Vagina (tissue), 2 donors: ENCODE data around the gene ZBTB32. TPM values are rescaled to one million over a fixed set of nuclear protein-coding genes. Genes with fewer than 3 reads are reported as not detected.
"Not testable (repeated sequence)": the region's sequence is repeated elsewhere in the genome, so short reads cannot be mapped to it uniquely, and the experiment has no call there.

Experiments used
- DNase-seq, 2 donors: peaks; one replicate each; pipeline ENCODE4 v3.0.0-alpha.2; 2017; ENCODE audit errors: extremely low spot score in 2 of 2
- H3K27ac ChIP-seq: fragments of 200-600 bp; sonication (generic); one replicate; pipeline ENCODE4 v1.5.1; 2019
- H3K27me3 ChIP-seq: fragments of 200-600 bp; sonication (generic); one replicate; pipeline ENCODE4 v1.5.1; 2019
- H3K36me3 ChIP-seq, 2 donors: fragments of 200-600 bp; sonication (generic); one replicate each; pipeline ENCODE4 v1.5.1; 2017 to 2019
- H3K4me1 ChIP-seq: fragments of 200-600 bp; sonication (generic); one replicate; pipeline ENCODE4 v1.5.1; 2019
- H3K4me3 ChIP-seq, 2 donors: fragments of 200-600 bp; sonication (generic); 1 replicate in 1 of 2; 2 replicates in 1 of 2; pipeline ENCODE4 v1.5.1; 2016 to 2019
- H3K9me3 ChIP-seq: fragments of 200-600 bp; sonication (generic); one replicate; pipeline ENCODE4 v1.5.1; 2019
- POLR2A ChIP-seq, 2 donors: fragments of 450-650 bp; IDR thresholded peaks; one replicate each; pipeline ENCODE4 v1.6.1; 2017; ENCODE audit warnings: antibody characterized with exemption in 2 of 2, mild to moderate bottlenecking in 2 of 2, moderate library complexity in 2 of 2
- POLR2AphosphoS5 ChIP-seq, 2 donors: sonication (generic); formaldehyde crosslinking; IDR thresholded peaks; one replicate each; pipeline ENCODE4 v1.9.0; 2017; ENCODE audit warnings: antibody characterized with exemption in 2 of 2, mild to moderate bottlenecking in 2 of 2, low read depth in 1 of 2; ENCODE audit not compliant: insufficient read depth in 1 of 2
- intact Hi-C: fragments of 100-400 bp; cut with DNase I; formaldehyde crosslinking; loops from one replicate; pipeline ENCODE4 v1.15.1; 2023
- total RNA-seq: library from RNA; depleted of rRNA; stranded (reverse); fragments of >200 nt; gene quantifications from one replicate; pipeline ENCODE4 v1.2.3, GENCODE V29; 2016
- TF ChIP-seq, protein P1 (sequence below), 3 experiments: fragments of 450-650 bp in 2 of 3; fragments of 200-600 bp in 1 of 3; sonication (generic) in 1 of 3; IDR thresholded peaks; one replicate each; pipeline ENCODE4 v1.5.1; 2017 to 2019; ENCODE audit warnings: antibody characterized with exemption in 3 of 3, mild to moderate bottlenecking in 2 of 3, moderate library complexity in 2 of 3

ZBTB32 gene
- total RNA-seq, 1 donor from 2014 or later: not detected

GRCh38 chr19:35723671-35724070 lies 19.3 kb downstream of the ZBTB32 start:
- Histone ChIP-seq H3K27me3 (no peaks in the 10 kb centered on the region), H3K27ac (no peak overlapping the region), H3K4me3 (no peak overlapping the region), H3K36me3 (peaks cover 3 to 87% of the 10 kb centered on the region in 2 donors), H3K9me3 (no peaks in the 10 kb centered on the region), H3K4me1 (peaks cover 14% of the 10 kb centered on the region)
- DNase-seq: no peak
- TF ChIP-seq POLR2A (IDR thresholded peaks at IDR 0.05) (no peak), POLR2AphosphoS5 (IDR thresholded peaks at IDR 0.05; ENCODE audit: insufficient read depth in 1 of 2, low read depth in 1 of 2) (no peak)
- TF ChIP-seq, protein P1, sequence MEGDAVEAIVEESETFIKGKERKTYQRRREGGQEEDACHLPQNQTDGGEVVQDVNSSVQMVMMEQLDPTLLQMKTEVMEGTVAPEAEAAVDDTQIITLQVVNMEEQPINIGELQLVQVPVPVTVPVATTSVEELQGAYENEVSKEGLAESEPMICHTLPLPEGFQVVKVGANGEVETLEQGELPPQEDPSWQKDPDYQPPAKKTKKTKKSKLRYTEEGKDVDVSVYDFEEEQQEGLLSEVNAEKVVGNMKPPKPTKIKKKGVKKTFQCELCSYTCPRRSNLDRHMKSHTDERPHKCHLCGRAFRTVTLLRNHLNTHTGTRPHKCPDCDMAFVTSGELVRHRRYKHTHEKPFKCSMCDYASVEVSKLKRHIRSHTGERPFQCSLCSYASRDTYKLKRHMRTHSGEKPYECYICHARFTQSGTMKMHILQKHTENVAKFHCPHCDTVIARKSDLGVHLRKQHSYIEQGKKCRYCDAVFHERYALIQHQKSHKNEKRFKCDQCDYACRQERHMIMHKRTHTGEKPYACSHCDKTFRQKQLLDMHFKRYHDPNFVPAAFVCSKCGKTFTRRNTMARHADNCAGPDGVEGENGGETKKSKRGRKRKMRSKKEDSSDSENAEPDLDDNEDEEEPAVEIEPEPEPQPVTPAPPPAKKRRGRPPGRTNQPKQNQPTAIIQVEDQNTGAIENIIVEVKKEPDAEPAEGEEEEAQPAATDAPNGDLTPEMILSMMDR (IDR thresholded peaks at IDR 0.05): no peak
- intact Hi-C loops: no loop called here

GRCh38 chr19:35724132-35724531 lies 19.8 kb downstream of the ZBTB32 start:
- DNase-seq, H3K4me3 ChIP-seq, H3K27ac ChIP-seq, intact Hi-C loops, H3K9me3 ChIP-seq, H3K27me3 ChIP-seq, H3K4me1 ChIP-seq: not testable (repeated sequence)
- H3K36me3 ChIP-seq: peaks cover 3 to 91% of the 10 kb centered on the region in 2 donors

DNA sequence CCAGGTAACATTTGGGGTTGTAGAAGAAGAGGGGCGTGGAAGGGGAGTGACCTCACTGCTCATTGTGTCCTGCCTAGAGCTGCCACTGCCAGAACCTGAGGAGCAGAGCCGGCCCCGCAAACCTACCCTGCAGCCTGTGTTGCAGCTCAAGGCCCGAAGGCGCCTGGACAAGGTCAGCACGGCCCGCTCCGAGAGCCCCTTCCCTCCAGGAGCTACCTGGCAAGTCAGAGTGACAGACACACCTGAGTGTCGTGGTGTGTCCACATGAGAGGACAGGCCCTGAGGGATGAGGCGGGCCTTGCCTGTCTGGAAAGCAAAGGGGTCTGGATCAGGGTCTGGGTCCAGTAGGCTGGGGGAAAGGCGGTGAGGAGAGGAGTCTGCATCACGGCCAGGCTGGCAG lies 20.2 kb downstream of the ZBTB32 start:
- Histone ChIP-seq H3K27ac (no peak overlapping the region), H3K4me3 (no peak overlapping the region), H3K4me1 (peaks cover 5% of the 10 kb centered on the region), H3K36me3 (peaks cover 3 to 96% of the 10 kb centered on the region in 2 donors), H3K9me3 (no peaks in the 10 kb centered on the region), H3K27me3 (no peaks in the 10 kb centered on the region)
- no peak for TF ChIP-seq POLR2AphosphoS5 (IDR thresholded peaks at IDR 0.05; ENCODE audit: insufficient read depth in 1 of 2, low read depth in 1 of 2)
- TF ChIP-seq, protein P1 (IDR thresholded peaks at IDR 0.05): no peak
- no peak for TF ChIP-seq POLR2A (IDR thresholded peaks at IDR 0.05)
- DNase-seq: no peak
- intact Hi-C loops: no loop called here

- Histone ChIP-seq H3K4me1 (no peaks in the 10 kb centered on the region), H3K27ac (no peak overlapping the region), H3K36me3 (peaks cover 3 to 98% of the 10 kb centered on the region in 2 donors), H3K9me3 (no peaks in the 10 kb centered on the region), H3K27me3 (no peaks in the 10 kb centered on the region), H3K4me3 (no peak overlapping the region)
- TF ChIP-seq POLR2A (IDR thresholded peaks at IDR 0.05) (no peak), POLR2AphosphoS5 (IDR thresholded peaks at IDR 0.05; ENCODE audit: insufficient read depth in 1 of 2, low read depth in 1 of 2) (no peak)
- TF ChIP-seq, protein P1 (IDR thresholded peaks at IDR 0.05): no peak
- intact Hi-C loops: no loop called here
- no peak for DNase-seq
Measured at GRCh38 chr19:35725216-35725861, 21.0 kb downstream of the ZBTB32 start.

DNA sequence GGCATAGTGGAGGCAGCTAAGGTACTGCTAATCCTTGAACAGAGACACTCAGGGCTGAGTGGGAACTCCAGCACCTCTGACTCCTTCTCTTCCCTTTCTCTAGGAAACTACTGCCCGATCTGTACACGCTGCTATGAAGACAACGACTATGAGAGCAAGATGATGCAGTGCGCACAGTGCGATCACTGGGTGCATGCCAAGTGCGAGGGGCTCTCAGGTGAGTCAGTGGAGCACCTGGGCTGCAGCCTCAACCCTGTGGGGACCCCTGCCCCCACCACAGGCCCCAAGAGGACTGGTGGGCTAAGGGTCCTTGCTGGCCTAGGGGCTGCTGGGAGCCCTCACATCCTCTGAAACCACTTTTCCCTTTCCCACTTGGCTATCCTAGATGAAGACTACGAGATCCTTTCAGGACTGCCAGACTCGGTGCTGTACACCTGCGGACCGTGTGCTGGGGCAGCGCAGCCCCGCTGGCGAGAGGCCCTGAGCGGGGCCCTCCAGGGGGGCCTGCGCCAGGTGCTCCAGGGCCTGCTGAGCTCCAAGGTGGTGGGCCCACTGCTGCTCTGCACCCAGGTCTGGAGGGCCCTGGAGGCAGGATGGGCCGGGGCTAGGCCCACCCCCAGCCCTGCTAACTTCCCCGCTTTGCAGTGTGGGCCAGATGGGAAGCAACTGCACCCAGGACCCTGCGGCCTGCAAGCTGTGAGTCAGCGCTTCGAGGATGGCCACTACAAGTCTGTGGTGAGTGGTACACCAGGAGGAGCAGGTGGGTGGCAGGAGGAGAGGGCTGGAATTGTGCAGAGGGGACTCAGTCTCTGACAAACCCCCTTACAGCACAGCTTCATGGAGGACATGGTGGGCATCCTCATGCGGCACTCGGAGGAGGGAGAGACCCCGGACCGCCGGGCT lies 22.9 kb downstream of the ZBTB32 start:
- Histone ChIP-seq H3K36me3 (peaks cover 3 to 100% of the 10 kb centered on the region in 2 donors), H3K4me1 (no peaks in the 10 kb centered on the region), H3K27me3 (no peaks in the 10 kb centered on the region), H3K9me3 (no peaks in the 10 kb centered on the region), H3K27ac (no peak overlapping the region), H3K4me3 (no peak overlapping the region)
- DNase-seq: no peak
- TF ChIP-seq POLR2AphosphoS5 (IDR thresholded peaks at IDR 0.05; ENCODE audit: insufficient read depth in 1 of 2, low read depth in 1 of 2) (no peak), POLR2A (IDR thresholded peaks at IDR 0.05) (no peak)
- TF ChIP-seq, protein P1 (IDR thresholded peaks at IDR 0.05): no peak
- intact Hi-C loops: no loop called here
